NT2/D1 (cell line): ENCODE measurements around the gene RIOX2.

Experiments used
- SUZ12 ChIP-seq: IDR thresholded peaks from 2 replicates; pipeline ENCODE4 v1.6.1; 2011; ENCODE audit not compliant: insufficient read length, insufficient read depth; ENCODE audit errors: extremely low read depth
- YY1 ChIP-seq: IDR thresholded peaks from 2 replicates; pipeline ENCODE4 v1.6.1; 2011; ENCODE audit not compliant: insufficient read length, insufficient read depth

- TF ChIP-seq YY1 (no peak), SUZ12 (no peak)
Measured at GRCh38 chr3:97958396-97958795, 13.8 kb downstream of the RIOX2 start.
